Mucosa of descending colon (tissue), 3 donors: ENCODE results near the gene SMG7. TPM values are rescaled to one million over a fixed set of nuclear protein-coding genes. Genes with fewer than 3 reads are reported as not detected.

ENCODE experiments used
- ATAC-seq: fragments of 200-7000 bp; cut with Tn5 transposase; one replicate; pipeline ENCODE4 v1.9.1; 2020; ENCODE audit warnings: mild to moderate bottlenecking, moderate library complexity
- DNase-seq, 3 donors: peaks; one replicate each; pipeline ENCODE4 v3.0.0-alpha.2; 2020
- H3K36me3 ChIP-seq: fragments of 200-600 bp; one replicate; pipeline ENCODE4 v1.8.0; 2021; ENCODE audit warnings: low read depth, mild to moderate bottlenecking
- H3K4me1 ChIP-seq: fragments of 200-600 bp; one replicate; pipeline ENCODE4 v1.8.0; 2021; ENCODE audit warnings: low read depth, mild to moderate bottlenecking
- H3K4me3 ChIP-seq: fragments of 200-600 bp; one replicate; pipeline ENCODE4 v1.8.0; 2021; ENCODE audit warnings: mild to moderate bottlenecking
- H3K9me3 ChIP-seq: fragments of 200-600 bp; one replicate; pipeline ENCODE4 v1.8.0; 2021; ENCODE audit warnings: mild to moderate bottlenecking
- CTCF ChIP-seq: fragments of 200-600 bp; IDR thresholded peaks from one replicate; pipeline ENCODE4 v1.8.0; 2022; ENCODE audit warnings: antibody characterized with exemption, mild to moderate bottlenecking
- intact Hi-C, 2 donors: fragments of 100-400 bp; cut with DNase I in 1 of 2; cut with micrococcal nuclease in 1 of 2; formaldehyde crosslinking; loops; one replicate each; pipeline versions ENCODE4 v1.11.0 to v1.11.1; 2022; cut with DNase I, micrococcal nuclease
- total RNA-seq, 3 donors: library from RNA; stranded (reverse); fragmentation: NEBNext Ultra II Directional in 2 of 3; extraction: Animal tissue kit (Norgen Biotek cat#: 25700) in 2 of 3; gene quantifications; one replicate each; pipeline versions ENCODE4 v1.2.1 to v1.2.4, GENCODE V29; 2021 to 2023
- donor health status: DM: no; HTN: no; CAD: no; lungs with moderate emphysema.
- donor health status: DM: no; HTN: no; CAD: no.
- donor health status: DM: no; HTN: yes; CAD: no.

Gene SMG7
- total RNA-seq, 3 donors from 2014 or later = 62.7 to 69.9 (median 66.4) TPM

GRCh38 chr1:183602510-183602909 is 130.2 kb downstream of the SMG7 start:
- H3K4me1 ChIP-seq = no peaks in the 10 kb centered on the region
- ATAC-seq = no peak
- no peak for TF ChIP-seq CTCF
- DNase-seq = no peak
- H3K4me3 ChIP-seq = no peak overlapping the region
- H3K36me3 ChIP-seq = no peaks in the 10 kb centered on the region
- no peaks in the 10 kb centered on the region for H3K9me3 ChIP-seq
- intact Hi-C loops = no loop called here

Other genes starting within 250 kb of the SMG7 start
- 1 to 10 TPM in 1 of 3 donors, under 1 TPM in 2; 0.29 to 3.6 (median 0.87) TPM for gene NMNAT2, start 54.1 kb upstream of the SMG7 start, total RNA-seq
- gene NCF2, start 118.0 kb downstream of the SMG7 start, total RNA-seq = 1 to 10 TPM; 2.0 to 8.9 (median 8.3) TPM
- gene ARPC5, start 163.3 kb downstream of the SMG7 start, total RNA-seq = 100 to 1,000 TPM; 101 to 158 (median 123) TPM
- gene APOBEC4, start 180.8 kb downstream of the SMG7 start, total RNA-seq = under 1 TPM in 1 of 3 donors, not detected in 2; 0.55 TPM